HG02981 (cell line): Measurements from ENCODE around the gene MYL5.
"Not testable (repeated sequence)": the region's sequence is repeated elsewhere in the genome, so short reads cannot be mapped to it uniquely, and the experiment has no call there.

ENCODE experiments used
- ATAC-seq: cut with Tn5 transposase; IDR thresholded peaks from one replicate; pipeline ENCODE4 v1.9.1; 2021; ENCODE audit warnings: mild to moderate bottlenecking, moderate library complexity; ENCODE audit not compliant: unreplicated experiment

The MYL5 gene

GRCh38 chr4:683982-684622 lies 9.8 kb downstream of the MYL5 start:
- no peak for ATAC-seq

- ATAC-seq = no peak
These were observed 10.4 kb downstream of the MYL5 start for GRCh38 chr4:684623-685327.

GRCh38 chr4:685679-686412 lies 11.5 kb downstream of the MYL5 start:
- no peak for ATAC-seq

GRCh38 chr4:686413-687040 lies 12.2 kb downstream of the MYL5 start:
- no peak for ATAC-seq

GRCh38 chr4:687048-687970 lies 13.0 kb downstream of the MYL5 start:
- no peak for ATAC-seq

GRCh38 chr4:687971-688853 lies 13.9 kb downstream of the MYL5 start:
- no peak for ATAC-seq

- no peak for ATAC-seq
These were observed 14.7 kb downstream of the MYL5 start, which contains the start of gene SLC49A3 for GRCh38 chr4:688854-689681. Gene SLC49A3, minus strand, starts transcription at chr4:689151. Its CDS starts 24 bp downstream, at chr4:689127.

- no peak for ATAC-seq
These were observed 15.4 kb downstream of the MYL5 start for GRCh38 chr4:689723-690122.

- no peak for ATAC-seq
These were observed 18.6 kb downstream of the MYL5 start for GRCh38 chr4:692771-693554.

GRCh38 chr4:694341-694940 lies 20.1 kb downstream of the MYL5 start:
- not testable (repeated sequence) for ATAC-seq

- no peak for ATAC-seq
These were observed 25.7 kb downstream of the MYL5 start for GRCh38 chr4:699816-700580.

- no peak for ATAC-seq
These were observed 26.4 kb downstream of the MYL5 start for GRCh38 chr4:700587-701264.

- ATAC-seq = no peak
These were observed 28.3 kb downstream of the MYL5 start for GRCh38 chr4:702618-703048.

GRCh38 chr4:703336-704197 lies 29.2 kb downstream of the MYL5 start:
- ATAC-seq = no peak
